ENCODE measurements around the gene EP400.

The EP400 gene

DNA sequence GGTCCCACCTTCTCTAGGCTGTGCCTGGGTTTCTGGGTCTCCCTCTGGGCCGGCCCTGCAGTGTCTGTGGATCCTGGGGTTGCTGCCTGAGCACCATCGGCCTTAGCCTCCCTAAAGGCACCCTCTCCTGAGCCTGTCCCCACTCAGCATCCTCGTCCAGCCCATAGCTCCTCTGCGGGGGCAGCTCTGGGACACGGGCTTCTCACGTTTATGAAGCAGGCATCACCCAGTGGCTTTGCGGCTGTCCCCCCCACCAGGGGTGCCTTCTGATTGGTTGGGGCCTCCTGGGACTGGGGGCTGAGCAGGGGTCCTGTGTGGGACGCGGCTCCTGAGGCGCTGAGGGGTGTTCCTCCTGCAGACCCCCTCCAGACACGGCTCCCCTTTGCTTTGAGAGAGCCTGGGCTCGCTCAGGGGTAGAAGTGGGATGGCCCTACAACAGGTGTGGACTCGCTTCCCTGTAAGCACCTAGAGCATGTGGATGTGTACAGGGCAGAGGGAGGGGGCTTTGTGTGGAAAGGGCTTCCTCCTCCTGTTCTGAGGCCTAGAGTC is 44.6 kb upstream of the EP400 start:
- TF ChIP-seq, protein P1, sequence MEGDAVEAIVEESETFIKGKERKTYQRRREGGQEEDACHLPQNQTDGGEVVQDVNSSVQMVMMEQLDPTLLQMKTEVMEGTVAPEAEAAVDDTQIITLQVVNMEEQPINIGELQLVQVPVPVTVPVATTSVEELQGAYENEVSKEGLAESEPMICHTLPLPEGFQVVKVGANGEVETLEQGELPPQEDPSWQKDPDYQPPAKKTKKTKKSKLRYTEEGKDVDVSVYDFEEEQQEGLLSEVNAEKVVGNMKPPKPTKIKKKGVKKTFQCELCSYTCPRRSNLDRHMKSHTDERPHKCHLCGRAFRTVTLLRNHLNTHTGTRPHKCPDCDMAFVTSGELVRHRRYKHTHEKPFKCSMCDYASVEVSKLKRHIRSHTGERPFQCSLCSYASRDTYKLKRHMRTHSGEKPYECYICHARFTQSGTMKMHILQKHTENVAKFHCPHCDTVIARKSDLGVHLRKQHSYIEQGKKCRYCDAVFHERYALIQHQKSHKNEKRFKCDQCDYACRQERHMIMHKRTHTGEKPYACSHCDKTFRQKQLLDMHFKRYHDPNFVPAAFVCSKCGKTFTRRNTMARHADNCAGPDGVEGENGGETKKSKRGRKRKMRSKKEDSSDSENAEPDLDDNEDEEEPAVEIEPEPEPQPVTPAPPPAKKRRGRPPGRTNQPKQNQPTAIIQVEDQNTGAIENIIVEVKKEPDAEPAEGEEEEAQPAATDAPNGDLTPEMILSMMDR (IDR thresholded peaks at IDR 0.05): no peak
- H3K4me3 ChIP-seq: no peak overlapping the region
- no peak for DNase-seq (ENCODE audit: low spot score)
- no peak overlapping the region for H3K27ac ChIP-seq

GRCh38 chr12:131905630-131906091 is 44.1 kb upstream of the EP400 start:
- H3K27ac ChIP-seq: no peak overlapping the region
- TF ChIP-seq, protein P1 (IDR thresholded peaks at IDR 0.05): no peak
- DNase-seq (ENCODE audit: low spot score): no peak
- H3K4me3 ChIP-seq: no peak overlapping the region

- no peak overlapping the region for H3K27ac ChIP-seq
- no peak overlapping the region for H3K4me3 ChIP-seq
- DNase-seq (ENCODE audit: low spot score): no peak
- TF ChIP-seq, protein P1 (IDR thresholded peaks at IDR 0.05): no peak
Observed at GRCh38 chr12:131907379-131908091, 42.2 kb upstream of the EP400 start.

GRCh38 chr12:131908092-131909080 is 41.4 kb upstream of the EP400 start:
- H3K4me3 ChIP-seq: no peak overlapping the region
- TF ChIP-seq, protein P1 (IDR thresholded peaks at IDR 0.05): no peak
- DNase-seq (ENCODE audit: low spot score): no peak
- no peak overlapping the region for H3K27ac ChIP-seq

DNA sequence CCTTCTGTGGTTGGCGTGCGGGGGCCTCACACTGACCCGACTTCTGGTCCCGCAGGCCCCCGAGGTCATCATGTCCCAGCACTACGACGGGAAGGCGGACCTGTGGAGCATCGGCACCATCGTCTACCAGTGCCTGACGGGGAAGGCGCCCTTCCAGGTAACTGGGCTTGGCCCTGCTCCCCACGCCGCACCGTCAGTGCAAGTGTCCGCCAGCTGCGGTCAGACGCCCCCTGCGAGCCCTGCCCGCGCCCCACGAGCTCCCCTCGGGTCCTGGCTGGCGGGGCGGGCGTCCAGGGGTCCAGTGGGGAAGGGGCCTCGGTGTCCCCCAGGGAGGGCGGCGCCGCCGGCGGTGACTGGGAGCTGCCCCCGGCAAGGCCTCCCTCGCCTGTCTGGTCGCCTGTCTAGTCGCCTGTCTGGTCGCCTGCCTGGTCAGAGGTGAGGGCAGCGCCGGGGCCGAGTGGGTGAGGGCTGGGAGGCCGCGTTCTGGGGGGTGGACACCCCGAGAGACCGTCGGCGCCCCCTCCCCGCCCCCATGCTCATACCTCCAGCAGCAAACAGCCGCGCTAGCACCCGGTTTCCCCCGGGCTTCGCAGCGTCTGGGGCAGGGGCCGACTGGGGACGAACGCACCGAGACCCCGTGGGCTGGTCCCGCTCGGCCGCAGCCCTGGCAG is 40.5 kb upstream of the EP400 start:
- Histone ChIP-seq H3K27ac (no peak overlapping the region), H3K4me3 (no peak overlapping the region)
- DNase-seq (ENCODE audit: low spot score): no peak
- TF ChIP-seq, protein P1 (IDR thresholded peaks at IDR 0.05): no peak

- TF ChIP-seq, protein P1 (IDR thresholded peaks at IDR 0.05): no peak
- no peak overlapping the region for H3K4me3 ChIP-seq
- DNase-seq (ENCODE audit: low spot score): no peak
- H3K27ac ChIP-seq: no peak overlapping the region
Observed at GRCh38 chr12:131909752-131910219, 40.0 kb upstream of the EP400 start.
